ENCODE measurements around the gene CREBBP. TPM values are rescaled to one million over a fixed set of nuclear protein-coding genes. Genes with fewer than 3 reads are reported as not detected.

The CREBBP gene
- polyA plus RNA-seq, 2 of the 4 experiments (the other 2 are of a cell fraction), result 8.0 to 13.4 TPM

DNA sequence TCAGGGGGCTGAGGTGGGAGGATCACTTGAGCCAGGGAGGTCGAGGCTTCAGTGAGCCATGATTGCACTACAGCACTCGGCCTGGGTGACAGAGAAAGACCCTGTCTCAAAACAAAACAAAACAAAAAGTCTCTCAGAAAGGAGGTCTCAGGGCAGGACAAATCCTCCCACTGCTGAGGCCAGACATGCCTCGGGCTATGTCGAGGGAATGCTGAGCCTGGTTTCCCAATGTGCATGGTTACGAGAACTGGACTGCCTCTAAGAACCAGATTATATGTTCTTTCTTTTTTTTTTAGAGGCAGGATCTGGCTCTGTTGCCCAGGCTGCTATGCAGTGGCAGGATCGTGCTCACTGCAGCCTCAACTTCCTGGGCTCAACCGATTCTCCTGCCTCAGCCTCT is 190.8 kb downstream of the CREBBP start:
- ATAC-seq, result no peak
- H3K27ac ChIP-seq, result no peak overlapping the region; a peak in 1 of 6 replicates
- H3K4me2 ChIP-seq, result no peak overlapping the region
- ChIA-PET CTCF (interaction anchor here (0.5 to 4.2 kb wide), 23 partner anchors 8 to 623 kb away, joined by 3 to 45 read pairs (median 5); partner anchors contain the start of gene SLX4), POLR2A (no interaction called here)
- DNase-seq (ENCODE audit: low read depth in 1 of 2, low spot score in 1 of 2), result no peak
- H3K9me3 ChIP-seq, result no peaks in the 10 kb centered on the region
- H3K4me3 ChIP-seq, result no peak overlapping the region
- H3K4me1 ChIP-seq, result peaks cover 9% of the 10 kb centered on the region; the same call in 2 of the 3 replicates
- 81% methylated on average over 7 of the region's 7 CpGs for WGBS (ENCODE audit: missing lambda C conversion rate)
- TF ChIP-seq HOXB13 (CRISPR knock-in tag; IDR thresholded peaks at IDR 0.05; ENCODE audit: low read depth), result no peak
- no peak for TF ChIP-seq SMC3 (IDR thresholded peaks at IDR 0.05)
- TF ChIP-seq FOXS1 (CRISPR knock-in tag; IDR thresholded peaks at IDR 0.05), result no peak
- no peak for FAIRE-seq

GRCh38 chr16:3687792-3688191 is 192.7 kb downstream of the CREBBP start:
- CTCF ChIA-PET, result interaction anchor here (0.6 to 1.6 kb wide), 4 partner anchors 8 to 563 kb away, joined by 3 to 6 read pairs (median 4); no protein-coding TSS in a partner anchor
- no peaks in the 10 kb centered on the region for H3K9me3 ChIP-seq
- FAIRE-seq, result no peak
- WGBS (ENCODE audit: missing lambda C conversion rate), result 95% methylated on average over 9 of the region's 9 CpGs
- H3K4me1 ChIP-seq, result peaks cover 9% of the 10 kb centered on the region; the same call in 2 of the 3 replicates
- POLR2A ChIA-PET, result interaction anchor here (1.4 kb wide), 1 partner anchor 30 kb away, joined by 4 read pairs; the partner anchor contains the start of gene TRAP1
- no peak overlapping the region for H3K4me3 ChIP-seq
- ATAC-seq, result no peak
- H3K27ac ChIP-seq, result no peak overlapping the region
- TF ChIP-seq TFCP2L1 (CRISPR knock-in tag; IDR thresholded peaks at IDR 0.05) (no peak), KDM1A (IDR thresholded peaks at IDR 0.05; ENCODE audit: low read depth) (no peak), MYC (IDR thresholded peaks at IDR 0.05; ENCODE audit: borderline replicate concordance, low read length) (no peak), HOXB13 (CRISPR knock-in tag; IDR thresholded peaks at IDR 0.05; ENCODE audit: low read depth) (no peak), RCOR1 (IDR thresholded peaks at IDR 0.05; ENCODE audit: low read depth, low read length) (no peak), USF2 (IDR thresholded peaks at IDR 0.05) (no peak), HEYL (CRISPR knock-in tag; IDR thresholded peaks at IDR 0.05) (no peak), TP53 (CRISPR knock-in tag; IDR thresholded peaks at IDR 0.05) (no peak), RFX5 (IDR thresholded peaks at IDR 0.05) (no peak), ESRRA (IDR thresholded peaks at IDR 0.05; ENCODE audit: borderline replicate concordance, low read length) (no peak), POLR2A (IDR thresholded peaks at IDR 0.05; ENCODE audit: low read length) (no peak), MAZ (IDR thresholded peaks at IDR 0.05; ENCODE audit: borderline replicate concordance, low read depth, low read length) (no peak), PHF8 (IDR thresholded peaks at IDR 0.05; ENCODE audit: borderline replicate concordance, low read depth) (no peak), ZNF302 (CRISPR knock-in tag; IDR thresholded peaks at IDR 0.05) (no peak), RAD21 (conservative IDR thresholded peaks at IDR 0.05 in 1 of 2, IDR thresholded peaks at IDR 0.05 in 1 of 2) (no peak)
- TF ChIP-seq, protein P1, sequence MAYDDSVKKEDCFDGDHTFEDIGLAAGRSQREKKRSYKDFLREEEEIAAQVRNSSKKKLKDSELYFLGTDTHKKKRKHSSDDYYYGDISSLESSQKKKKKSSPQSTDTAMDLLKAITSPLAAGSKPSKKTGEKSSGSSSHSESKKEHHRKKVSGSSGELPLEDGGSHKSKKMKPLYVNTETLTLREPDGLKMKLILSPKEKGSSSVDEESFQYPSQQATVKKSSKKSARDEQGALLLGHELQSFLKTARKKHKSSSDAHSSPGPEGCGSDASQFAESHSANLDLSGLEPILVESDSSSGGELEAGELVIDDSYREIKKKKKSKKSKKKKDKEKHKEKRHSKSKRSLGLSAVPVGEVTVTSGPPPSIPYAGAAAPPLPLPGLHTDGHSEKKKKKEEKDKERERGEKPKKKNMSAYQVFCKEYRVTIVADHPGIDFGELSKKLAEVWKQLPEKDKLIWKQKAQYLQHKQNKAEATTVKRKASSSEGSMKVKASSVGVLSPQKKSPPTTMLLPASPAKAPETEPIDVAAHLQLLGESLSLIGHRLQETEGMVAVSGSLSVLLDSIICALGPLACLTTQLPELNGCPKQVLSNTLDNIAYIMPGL (CRISPR knock-in tag; IDR thresholded peaks at IDR 0.05; ENCODE audit: borderline replicate concordance), result no peak
- TF ChIP-seq, protein P2, sequence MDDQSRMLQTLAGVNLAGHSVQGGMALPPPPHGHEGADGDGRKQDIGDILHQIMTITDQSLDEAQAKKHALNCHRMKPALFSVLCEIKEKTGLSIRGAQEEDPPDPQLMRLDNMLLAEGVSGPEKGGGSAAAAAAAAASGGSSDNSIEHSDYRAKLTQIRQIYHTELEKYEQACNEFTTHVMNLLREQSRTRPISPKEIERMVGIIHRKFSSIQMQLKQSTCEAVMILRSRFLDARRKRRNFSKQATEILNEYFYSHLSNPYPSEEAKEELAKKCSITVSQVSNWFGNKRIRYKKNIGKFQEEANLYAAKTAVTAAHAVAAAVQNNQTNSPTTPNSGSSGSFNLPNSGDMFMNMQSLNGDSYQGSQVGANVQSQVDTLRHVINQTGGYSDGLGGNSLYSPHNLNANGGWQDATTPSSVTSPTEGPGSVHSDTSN (IDR thresholded peaks at IDR 0.05), result no peak
- no peak for DNase-seq (ENCODE audit: low read depth in 1 of 2, low spot score in 1 of 2)
- no peak overlapping the region for H3K4me2 ChIP-seq

- ChIA-PET CTCF (interaction anchor here (0.7 to 1.6 kb wide), 3 partner anchors 9 to 35 kb away, joined by 3 to 6 read pairs (median 3); no protein-coding TSS in a partner anchor), POLR2A (no interaction called here)
- DNase-seq (ENCODE audit: low read depth in 1 of 2, low spot score in 1 of 2), result no peak
- Histone ChIP-seq H3K4me3 (no peak overlapping the region), H3K4me2 (no peak overlapping the region), H3K4me1 (peaks cover 9% of the 10 kb centered on the region; the same call in 2 of the 3 replicates), H3K9me3 (no peaks in the 10 kb centered on the region), H3K27ac (no peak overlapping the region)
- TF ChIP-seq EP300 (IDR thresholded peaks at IDR 0.05), result no peak
- TF ChIP-seq ATOH8 (CRISPR knock-in tag; IDR thresholded peaks at IDR 0.05; ENCODE audit: low read depth), result no peak
- no peak for TF ChIP-seq HDAC2 (IDR thresholded peaks at IDR 0.05)
- no peak for TF ChIP-seq CEBPB (IDR thresholded peaks at IDR 0.05)
- TF ChIP-seq HEYL (CRISPR knock-in tag; IDR thresholded peaks at IDR 0.05), result no peak
- TF ChIP-seq GATA3 (IDR thresholded peaks at IDR 0.05; ENCODE audit: borderline replicate concordance), result no peak
- TF ChIP-seq RFX5 (IDR thresholded peaks at IDR 0.05), result no peak
- TF ChIP-seq, protein P3, sequence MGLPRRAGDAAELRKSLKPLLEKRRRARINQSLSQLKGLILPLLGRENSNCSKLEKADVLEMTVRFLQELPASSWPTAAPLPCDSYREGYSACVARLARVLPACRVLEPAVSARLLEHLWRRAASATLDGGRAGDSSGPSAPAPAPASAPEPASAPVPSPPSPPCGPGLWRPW (IDR thresholded peaks at IDR 0.05), result no peak
- TF ChIP-seq FOXS1 (CRISPR knock-in tag; IDR thresholded peaks at IDR 0.05), result no peak
- no peak for TF ChIP-seq CHD4 (IDR thresholded peaks at IDR 0.05; ENCODE audit: borderline replicate concordance)
- TF ChIP-seq TFCP2L1 (CRISPR knock-in tag; IDR thresholded peaks at IDR 0.05), result no peak
- no peak for TF ChIP-seq NPAS2 (CRISPR knock-in tag; IDR thresholded peaks at IDR 0.05; ENCODE audit: borderline replicate concordance)
- FAIRE-seq, result no peak
- 92% methylated on average over 7 of the region's 7 CpGs for WGBS (ENCODE audit: missing lambda C conversion rate)
- ATAC-seq, result no peak
Observed at GRCh38 chr16:3687021-3687420, 193.5 kb downstream of the CREBBP start.

All from A549 (cell line).